IPS-18c (cell line): Measurements from ENCODE around the gene DCTN5.
A peak's percentile ranks its signal among the peaks of the same experiment; 100 is the strongest.

ENCODE experiments used
- H3K4me3 ChIP-seq: 2 replicates; pipeline ENCODE4 v1.7.0; 2013; ENCODE audit warnings: low read depth, mild to moderate bottlenecking, low read length, moderate library complexity; ENCODE audit not compliant: insufficient read depth
- H3K9me3 ChIP-seq: one replicate; pipeline ENCODE4 v1.6.1; 2013; ENCODE audit warnings: mild to moderate bottlenecking, low read length, moderate library complexity; ENCODE audit not compliant: control insufficient read depth, insufficient read depth

The DCTN5 gene

DNA sequence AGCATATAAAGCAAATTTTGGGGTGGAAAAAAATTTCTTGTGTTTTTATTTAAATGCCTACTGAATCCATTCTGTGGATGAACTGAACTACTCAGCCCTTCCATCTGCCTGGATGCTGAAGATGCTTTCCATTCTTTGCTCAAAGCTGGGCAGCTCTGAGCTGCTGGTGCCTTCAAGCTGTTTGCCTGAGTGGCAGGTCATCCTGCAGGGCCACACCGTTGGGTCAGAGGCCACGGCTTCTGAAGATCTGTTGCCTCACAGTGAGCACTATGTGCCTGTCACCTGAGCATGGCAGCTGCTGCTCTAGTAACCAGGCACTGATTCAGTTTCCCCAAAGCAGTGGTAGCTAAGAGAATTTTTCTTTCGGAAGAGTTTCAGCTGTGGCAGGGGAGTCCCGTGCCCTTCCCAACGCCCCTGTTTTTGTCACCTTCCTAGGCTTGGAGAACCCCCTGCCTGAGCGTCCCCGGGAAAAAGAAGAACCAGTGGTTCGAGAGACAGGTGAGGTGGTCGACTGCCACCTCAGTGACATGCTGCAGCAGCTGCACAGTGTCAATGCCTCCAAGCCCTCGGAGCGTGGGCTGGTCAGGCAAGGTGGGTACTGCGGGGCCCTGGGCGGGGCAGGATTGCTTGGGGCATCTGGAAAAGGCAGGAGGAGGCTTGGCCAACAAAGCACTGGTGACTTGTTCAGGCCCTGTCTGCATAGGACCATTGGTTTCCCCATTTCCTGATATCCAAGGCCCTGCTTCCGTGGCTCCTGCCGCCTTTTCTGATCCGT lies 46.0 kb downstream of the DCTN5 start:
- H3K4me3 ChIP-seq: no peak overlapping the region
- no peaks in the 10 kb centered on the region for H3K9me3 ChIP-seq

- H3K9me3 ChIP-seq: no peaks in the 10 kb centered on the region
- H3K4me3 ChIP-seq: no peak overlapping the region
These were observed 48.3 kb downstream of the DCTN5 start for GRCh38 chr16:23689442-23690187.

- no peaks in the 10 kb centered on the region for H3K9me3 ChIP-seq
- no peak overlapping the region for H3K4me3 ChIP-seq
These were observed 49.7 kb downstream of the DCTN5 start for GRCh38 chr16:23690771-23691482.

DNA sequence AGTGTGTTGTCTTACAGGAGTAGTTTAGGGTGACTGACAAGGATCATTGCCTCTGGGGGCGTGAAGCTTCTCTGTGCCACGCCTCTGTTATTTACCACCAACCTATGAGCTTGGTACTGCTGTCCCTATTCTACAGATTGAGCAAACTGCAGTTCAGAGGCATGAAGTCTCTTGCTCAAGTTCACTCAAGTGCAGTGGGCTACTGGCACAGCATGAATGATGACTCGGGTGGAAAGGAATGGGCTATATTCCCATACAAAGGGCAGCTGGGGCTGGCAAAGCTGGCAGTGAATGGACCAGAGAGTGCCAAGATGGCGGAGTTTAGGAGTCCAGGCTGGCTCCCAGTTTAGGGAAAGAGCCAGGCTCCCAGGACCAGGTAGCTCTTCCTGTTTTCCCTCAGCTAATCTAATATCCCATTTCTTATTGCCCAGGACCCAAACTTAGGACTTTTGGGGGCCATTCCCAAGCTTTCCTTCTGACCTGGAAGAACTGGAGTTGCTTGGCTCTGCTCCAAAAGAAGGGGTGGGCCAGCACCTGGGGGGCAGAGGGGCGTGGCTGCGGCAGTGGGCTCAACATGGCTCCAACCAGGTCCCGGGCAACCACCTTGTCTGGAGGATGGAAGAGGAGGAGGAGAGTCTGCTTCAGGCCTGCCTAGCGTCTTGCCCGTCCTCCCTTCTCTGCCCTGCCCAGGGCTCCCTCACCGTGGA lies 50.4 kb downstream of the DCTN5 start:
- no peak overlapping the region for H3K4me3 ChIP-seq
- no peaks in the 10 kb centered on the region for H3K9me3 ChIP-seq

DNA sequence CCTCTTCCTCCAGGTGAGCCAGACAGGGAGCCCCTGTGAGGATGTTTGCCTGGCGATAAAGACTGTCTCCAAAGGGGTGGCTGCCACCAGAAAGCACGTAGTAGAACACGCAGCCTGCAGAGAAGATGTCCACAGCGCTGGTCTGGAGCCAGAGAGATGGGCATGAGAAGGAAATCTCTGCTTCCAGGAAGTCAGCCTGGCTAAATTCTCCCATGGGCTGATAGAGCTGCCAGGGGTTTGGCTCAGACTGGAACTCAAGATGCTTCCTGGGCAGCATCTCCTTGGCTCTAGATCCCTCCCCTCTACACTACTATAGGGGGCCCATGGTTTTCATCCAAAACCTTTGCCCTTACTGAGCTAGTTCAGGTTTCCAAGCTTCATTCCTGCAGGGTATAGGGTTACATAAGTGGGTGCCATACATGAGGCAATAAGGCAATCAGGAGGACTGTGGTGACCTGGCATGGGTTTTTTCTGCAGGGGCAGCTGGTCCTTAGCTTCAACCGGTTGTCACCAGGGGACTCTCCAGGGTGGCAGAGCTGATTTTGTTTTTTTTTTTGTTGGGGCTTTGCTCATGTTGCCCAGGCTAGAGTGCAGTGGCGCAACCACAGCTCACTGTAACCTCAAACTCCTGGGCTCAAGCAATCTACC lies 51.0 kb downstream of the DCTN5 start:
- Histone ChIP-seq H3K4me3 (no peak overlapping the region), H3K9me3 (no peaks in the 10 kb centered on the region)

DNA sequence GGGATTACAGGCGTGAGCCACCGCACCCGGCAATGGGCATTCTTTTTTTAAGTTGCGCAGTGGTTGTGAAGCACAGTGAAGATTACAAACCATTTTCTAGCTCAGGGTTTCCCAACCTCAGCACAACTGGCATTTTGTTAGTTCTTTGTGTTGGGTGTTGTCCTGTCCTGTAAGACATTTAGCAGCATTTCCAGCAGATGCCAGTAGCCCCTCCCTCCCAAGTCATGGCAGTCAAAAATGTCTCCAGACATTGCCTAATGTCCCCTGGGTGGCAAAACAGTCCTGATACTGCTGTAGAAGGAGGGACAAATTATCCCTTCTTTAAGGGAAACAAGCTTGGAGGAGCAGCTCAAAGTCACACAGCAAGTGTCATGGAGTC lies 53.0 kb downstream of the DCTN5 start:
- Histone ChIP-seq H3K4me3 (peak overlapping the region; percentile 50), H3K9me3 (no peaks in the 10 kb centered on the region)

GRCh38 chr16:23694644-23695373 lies 53.5 kb downstream of the DCTN5 start:
- H3K9me3 ChIP-seq: no peaks in the 10 kb centered on the region
- H3K4me3 ChIP-seq: peak overlapping the region; percentile 50

GRCh38 chr16:23695756-23696155 lies 54.5 kb downstream of the DCTN5 start:
- H3K9me3 ChIP-seq: no peaks in the 10 kb centered on the region
- H3K4me3 ChIP-seq: no peak overlapping the region

- Histone ChIP-seq H3K4me3 (no peak overlapping the region), H3K9me3 (no peaks in the 10 kb centered on the region)
These were observed 57.8 kb downstream of the DCTN5 start for GRCh38 chr16:23699100-23699499.

DNA sequence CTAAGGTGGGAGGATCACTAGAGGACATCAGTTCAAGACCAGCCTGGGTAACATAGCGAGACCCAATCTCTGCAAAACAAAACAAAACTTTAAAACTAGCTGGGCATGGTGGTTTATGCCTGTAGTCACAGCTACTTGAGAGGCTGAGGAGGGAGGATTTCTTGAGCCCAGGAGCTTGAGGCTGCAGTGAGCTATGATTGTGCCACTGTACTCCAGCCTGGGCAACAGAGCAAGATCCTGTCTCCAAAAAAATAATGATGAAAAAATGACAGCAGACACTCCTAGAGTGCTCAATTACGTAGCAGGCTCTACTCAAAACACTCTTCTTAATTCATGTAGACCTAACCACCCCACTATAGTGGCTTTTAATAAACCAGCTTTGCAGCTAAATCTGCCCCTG lies 58.8 kb downstream of the DCTN5 start:
- Histone ChIP-seq H3K4me3 (no peak overlapping the region), H3K9me3 (no peaks in the 10 kb centered on the region)

DNA sequence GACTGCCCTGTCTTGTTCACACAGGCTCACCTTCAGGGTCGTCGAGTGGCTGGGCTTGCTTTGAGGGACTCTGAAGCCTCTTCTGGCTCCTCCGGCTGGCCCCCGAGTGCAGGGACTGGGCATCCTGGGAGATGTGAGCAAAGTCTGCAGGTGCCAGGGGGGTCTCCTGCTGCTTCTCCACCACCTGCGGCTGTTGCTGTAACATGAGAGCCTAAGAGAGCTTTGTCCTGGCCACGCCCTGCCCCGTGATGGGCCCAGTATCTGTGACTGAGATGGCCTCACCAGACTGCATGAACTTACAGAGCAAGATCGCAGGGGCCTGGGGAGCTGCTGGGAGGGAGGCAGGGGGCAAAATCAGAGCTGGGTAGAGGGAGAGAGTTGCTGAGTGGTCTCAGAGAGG lies 59.2 kb downstream of the DCTN5 start:
- H3K9me3 ChIP-seq: no peaks in the 10 kb centered on the region
- no peak overlapping the region for H3K4me3 ChIP-seq

DNA sequence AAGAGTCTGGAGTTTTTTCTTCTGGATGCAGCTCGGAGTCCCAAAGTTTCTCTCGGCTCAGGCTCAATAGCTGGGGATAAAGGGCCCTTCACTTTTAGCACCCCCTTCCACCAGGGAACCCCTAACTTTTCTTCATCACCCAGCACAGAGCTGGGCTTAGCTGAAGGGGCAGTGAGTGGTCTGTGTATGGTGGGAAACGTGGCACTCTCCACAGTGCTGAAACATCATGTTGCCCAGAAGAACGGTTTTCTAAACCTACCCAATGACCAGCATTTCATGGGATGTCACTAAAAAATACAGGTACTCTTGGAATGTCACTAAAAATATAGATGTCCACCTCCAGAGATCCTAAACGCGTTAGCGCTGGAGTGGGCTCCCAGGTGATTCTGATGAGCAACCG lies 59.8 kb downstream of the DCTN5 start:
- H3K9me3 ChIP-seq: no peaks in the 10 kb centered on the region
- no peak overlapping the region for H3K4me3 ChIP-seq

DNA sequence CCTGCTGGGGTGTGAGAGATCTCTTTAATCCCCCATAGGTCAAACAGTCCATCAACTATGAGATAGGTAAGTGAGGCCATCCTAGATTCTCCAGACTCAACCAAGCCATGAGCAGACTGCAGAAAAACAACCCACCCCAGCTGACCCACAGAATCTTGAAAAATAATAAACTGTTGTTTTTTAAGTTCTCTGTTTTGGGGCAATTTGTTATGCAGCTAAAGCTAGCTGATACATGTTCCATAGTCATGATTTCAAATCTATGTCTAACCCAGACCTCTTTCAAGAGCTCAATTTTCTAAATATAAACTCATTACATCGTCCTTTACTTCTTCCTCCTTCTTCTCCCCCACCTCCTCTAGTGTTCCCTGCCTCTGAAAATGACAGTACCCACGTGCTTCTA lies 61.7 kb downstream of the DCTN5 start:
- H3K9me3 ChIP-seq: no peaks in the 10 kb centered on the region
- no peak overlapping the region for H3K4me3 ChIP-seq

GRCh38 chr16:23704772-23705516 lies 63.7 kb downstream of the DCTN5 start:
- Histone ChIP-seq H3K4me3 (no peak overlapping the region), H3K9me3 (no peaks in the 10 kb centered on the region)

DNA sequence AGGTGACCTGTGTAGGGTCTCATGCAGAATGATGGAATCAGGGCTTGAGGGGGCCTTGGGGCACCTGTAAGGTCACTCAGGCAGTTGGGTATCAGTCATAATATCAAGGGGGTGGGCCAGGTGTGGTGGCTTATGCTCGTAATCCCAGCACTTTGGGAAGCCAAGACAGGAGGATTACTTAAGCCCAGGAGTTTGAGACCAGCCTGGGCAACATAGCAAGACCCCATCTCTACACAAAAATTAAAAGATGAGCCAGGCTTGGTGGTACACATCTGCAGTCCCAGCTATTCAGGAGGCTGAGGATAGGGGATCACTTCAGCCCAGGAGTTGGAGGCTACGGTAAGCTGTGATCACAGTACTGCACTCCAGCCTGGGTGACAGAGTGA lies 64.2 kb downstream of the DCTN5 start:
- peaks cover 5% of the 10 kb centered on the region for H3K9me3 ChIP-seq
- H3K4me3 ChIP-seq: no peak overlapping the region

DNA sequence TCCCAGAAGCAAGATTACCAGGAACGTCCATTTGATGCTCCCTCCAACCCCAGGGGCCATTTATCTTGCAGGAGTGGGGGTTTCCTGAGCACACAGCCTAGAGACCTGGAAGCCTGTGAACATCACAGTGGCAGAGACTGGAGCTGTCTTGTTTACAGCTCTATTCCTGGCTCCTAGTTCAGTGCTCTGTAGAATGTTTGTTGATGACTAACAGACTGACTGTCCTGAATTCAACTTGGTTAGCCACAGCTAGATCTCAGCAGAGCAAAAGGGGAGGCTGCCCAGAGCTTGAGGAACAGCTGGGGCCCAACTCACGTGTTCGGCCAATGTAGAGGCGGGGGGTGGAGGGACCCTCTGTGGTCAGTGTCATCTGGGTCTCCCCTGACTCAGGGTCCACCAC lies 65.2 kb downstream of the DCTN5 start:
- peaks cover 5% of the 10 kb centered on the region for H3K9me3 ChIP-seq
- no peak overlapping the region for H3K4me3 ChIP-seq
